ENCODE measurements around the gene MESP2.
"Not testable (repeated sequence)": the region's sequence is repeated elsewhere in the genome, so short reads cannot be mapped to it uniquely, and the experiment has no call there.

Gene MESP2

DNA sequence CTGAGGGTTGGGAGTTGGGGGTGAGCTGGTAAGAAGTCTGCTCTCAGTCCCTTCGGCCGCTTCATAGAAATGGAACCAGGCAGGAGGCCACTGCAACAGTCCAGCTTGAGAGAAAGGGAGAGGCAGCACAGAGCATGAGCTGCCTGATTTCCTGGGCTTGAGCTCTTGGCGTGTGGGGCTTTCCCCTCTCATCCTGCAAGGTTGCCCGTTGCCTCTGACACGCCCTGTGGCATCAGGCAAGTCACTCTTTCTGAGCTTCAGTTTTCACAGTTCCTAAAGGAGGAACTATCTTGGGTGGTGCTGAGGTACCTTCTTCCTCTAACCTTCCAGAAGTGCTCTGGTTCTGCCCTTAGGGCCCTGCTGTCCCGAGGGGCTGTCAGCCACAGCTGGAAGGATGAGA, 4.9 kb downstream of the MESP2 start:
- no peak for DNase-seq (ENCODE audit: low read depth)

- no peak for DNase-seq (ENCODE audit: low read depth)
These were observed 5.9 kb downstream of the MESP2 start for GRCh38 chr15:89781891-89782618.

- not testable (repeated sequence) for DNase-seq (ENCODE audit: low read depth)
These were observed 6.5 kb downstream of the MESP2 start for GRCh38 chr15:89782619-89782950.

GRCh38 chr15:89783111-89783860, 7.2 kb downstream of the MESP2 start:
- no peak for DNase-seq (ENCODE audit: low read depth)

GRCh38 chr15:89783861-89784685, 7.9 kb downstream of the MESP2 start:
- no peak for DNase-seq (ENCODE audit: low read depth)

DNA sequence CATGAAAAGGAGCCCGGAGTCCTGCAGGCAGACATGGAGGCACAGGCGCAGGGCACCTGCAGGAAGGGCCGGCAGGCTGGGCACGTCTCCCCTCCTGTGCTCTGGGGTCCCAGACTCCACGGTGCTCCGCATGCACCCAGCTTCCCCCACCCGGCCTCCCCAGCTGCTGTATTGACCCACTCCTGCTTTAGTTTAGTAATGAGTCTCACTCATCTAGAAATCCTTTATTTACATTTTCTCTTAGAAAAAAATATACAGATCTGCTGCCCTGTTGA, 8.5 kb downstream of the MESP2 start:
- DNase-seq (ENCODE audit: low read depth) = no peak

- no peak for DNase-seq (ENCODE audit: low read depth)
These were observed 9.1 kb downstream of the MESP2 start for GRCh38 chr15:89785064-89785773.

DNA sequence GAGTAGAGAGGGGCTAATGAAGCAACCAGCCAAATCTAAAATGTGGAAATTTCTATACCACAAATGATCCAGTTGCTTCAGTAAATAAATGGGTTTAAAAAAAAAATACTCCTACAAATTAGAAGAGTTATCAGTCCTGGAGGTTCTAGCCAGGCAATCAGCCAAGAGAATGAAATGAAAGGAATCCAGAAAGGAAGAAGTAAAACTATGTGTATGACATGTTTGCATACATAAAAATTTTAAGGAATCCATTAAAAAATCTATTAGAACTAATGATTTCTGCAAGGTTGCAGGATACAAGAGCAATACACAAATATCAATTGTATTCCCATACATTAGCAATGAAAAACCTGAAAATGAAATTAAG, 9.6 kb downstream of the MESP2 start:
- no peak for DNase-seq (ENCODE audit: low read depth)

DNA sequence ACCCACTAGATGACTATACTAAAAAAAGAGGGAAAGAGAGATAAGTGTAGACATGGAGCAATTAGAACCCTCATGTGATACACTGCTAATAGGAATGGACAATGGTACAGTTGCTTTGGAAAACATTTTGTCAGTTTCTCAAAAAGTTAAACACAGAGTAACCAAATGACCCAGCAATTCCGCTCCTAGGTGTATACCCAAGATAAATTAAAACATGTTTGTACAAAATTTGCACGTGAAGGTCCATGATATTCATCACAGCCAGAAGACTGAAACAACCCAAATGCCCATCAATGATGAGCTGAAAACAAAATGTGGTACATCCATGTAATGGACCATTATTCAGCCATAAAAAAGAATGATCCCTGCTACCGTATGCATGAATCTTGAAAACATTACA, 11.8 kb downstream of the MESP2 start:
- DNase-seq (ENCODE audit: low read depth) = no peak

DNA sequence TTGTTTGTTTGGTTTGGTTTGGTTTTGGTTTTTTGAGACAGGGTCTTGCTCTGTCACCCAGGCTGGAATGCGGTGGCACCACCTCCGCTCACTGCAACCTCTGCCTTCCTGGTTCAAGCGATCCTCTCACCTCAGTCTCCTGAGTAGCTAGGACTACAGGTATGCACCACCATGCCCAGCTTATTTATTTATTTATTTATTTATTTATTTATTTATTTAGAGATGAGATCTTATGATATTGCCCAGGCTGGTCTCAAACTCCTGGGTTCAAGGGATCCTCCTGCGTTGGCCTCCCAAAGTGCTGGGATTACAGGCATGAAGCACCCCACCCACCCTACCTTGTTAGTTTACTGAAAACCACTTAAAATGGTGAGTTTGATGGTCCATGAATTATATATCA, 12.5 kb downstream of the MESP2 start:
- not testable (repeated sequence) for DNase-seq (ENCODE audit: low read depth)

DNA sequence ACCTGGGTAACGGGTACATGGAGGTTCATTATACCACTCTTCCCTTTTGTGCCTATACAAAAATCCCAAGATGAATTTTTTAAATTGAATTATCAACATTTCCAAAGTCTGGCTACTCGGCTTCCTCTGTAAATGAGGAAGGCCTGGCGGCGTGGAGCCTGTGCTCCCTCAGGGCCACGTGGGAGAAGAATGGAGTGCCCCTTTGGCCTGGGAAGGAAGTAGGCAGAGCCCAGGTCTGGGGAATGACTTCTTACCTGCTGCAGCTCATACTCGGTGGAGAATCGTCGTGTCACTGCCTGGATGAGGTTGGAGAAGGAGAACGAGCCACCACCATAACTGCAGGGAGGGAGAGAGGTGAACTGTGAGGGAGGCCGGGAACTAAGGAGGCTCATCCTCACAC, 14.1 kb downstream of the MESP2 start:
- DNase-seq (ENCODE audit: low read depth) = no peak

DNA sequence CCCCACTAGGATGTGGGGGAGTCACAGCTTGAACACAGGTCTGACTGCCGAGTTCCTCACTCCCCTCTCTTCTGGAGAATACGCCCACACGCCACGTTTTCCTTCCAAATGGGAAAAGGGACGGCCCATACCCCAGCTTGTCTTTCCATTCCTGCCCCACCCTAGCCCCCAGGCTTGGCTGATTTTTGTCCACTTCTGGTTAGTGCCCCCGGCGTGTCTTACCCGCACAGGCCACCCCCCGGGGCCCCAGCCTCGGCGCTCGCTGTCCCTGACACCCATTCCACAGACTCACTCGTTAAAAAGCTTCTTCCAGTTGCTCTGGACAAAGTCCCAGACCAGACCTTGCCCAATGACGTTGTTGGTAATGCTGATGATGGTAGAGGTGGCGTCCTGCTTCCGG, 14.5 kb downstream of the MESP2 start:
- DNase-seq (ENCODE audit: low read depth) = no peak

DNA sequence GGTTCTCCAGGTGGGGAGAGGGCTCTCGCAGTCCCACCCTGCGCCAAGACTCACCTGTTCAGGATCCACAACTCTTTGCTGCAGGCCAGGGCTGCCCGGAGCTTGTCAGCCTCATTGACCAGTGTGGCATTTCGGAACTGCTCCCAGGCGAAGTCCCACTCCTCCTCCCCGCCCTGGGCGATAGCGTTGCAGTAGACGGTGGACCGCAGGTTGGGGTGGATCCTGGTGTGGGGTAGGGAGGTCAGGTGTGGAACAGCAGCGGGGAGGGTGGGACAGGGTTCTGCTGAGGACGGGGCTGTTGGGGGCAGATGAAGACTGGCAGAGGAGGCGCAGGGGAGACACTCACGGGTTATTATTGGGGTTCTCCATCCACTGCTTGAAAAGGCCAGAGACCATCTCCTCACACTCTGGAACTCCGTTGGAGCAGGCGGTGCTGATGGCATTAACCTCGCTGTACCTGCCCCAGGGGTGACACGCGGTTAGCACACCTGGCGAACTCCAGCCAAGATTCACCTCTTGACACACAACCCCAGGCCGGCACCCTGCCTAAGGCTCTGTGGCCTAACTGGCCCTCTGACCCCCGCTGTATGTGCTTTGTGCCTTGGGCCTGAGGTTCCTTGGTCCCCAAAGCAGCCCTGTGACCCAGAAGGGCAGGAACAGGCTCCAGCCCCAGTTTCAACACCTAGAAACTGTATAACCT, 16.1 kb downstream of the MESP2 start:
- DNase-seq (ENCODE audit: low read depth) = no peak

GRCh38 chr15:89794627-89795241, 18.6 kb downstream of the MESP2 start:
- DNase-seq (ENCODE audit: low read depth) = no peak

DNA sequence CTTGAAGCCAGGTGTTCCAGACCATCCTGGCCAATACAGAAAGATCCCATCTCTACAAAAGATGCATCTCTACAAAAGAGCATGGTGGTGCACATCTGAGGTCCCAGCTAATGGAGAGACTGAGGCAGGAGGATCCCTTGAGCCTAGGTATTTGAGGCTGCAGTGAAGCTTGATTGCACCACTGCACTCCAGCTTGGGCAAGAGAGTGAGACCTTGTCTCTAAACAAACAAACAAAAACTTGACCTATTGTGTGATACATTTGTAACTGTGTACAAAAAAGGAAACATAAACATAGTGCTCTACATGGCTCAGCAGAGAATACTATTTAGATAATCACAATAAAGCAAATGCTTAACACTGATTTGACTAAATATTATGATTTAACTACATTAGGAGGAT, 19.9 kb downstream of the MESP2 start:
- DNase-seq (ENCODE audit: low read depth) = no peak

GRCh38 chr15:89797678-89798201, 21.6 kb downstream of the MESP2 start:
- DNase-seq (ENCODE audit: low read depth) = no peak

- DNase-seq (ENCODE audit: low read depth) = no peak
These were observed 23.1 kb downstream of the MESP2 start for GRCh38 chr15:89799011-89799911.

GRCh38 chr15:89799918-89800498, 23.9 kb downstream of the MESP2 start:
- DNase-seq (ENCODE audit: low read depth) = no peak

DNA sequence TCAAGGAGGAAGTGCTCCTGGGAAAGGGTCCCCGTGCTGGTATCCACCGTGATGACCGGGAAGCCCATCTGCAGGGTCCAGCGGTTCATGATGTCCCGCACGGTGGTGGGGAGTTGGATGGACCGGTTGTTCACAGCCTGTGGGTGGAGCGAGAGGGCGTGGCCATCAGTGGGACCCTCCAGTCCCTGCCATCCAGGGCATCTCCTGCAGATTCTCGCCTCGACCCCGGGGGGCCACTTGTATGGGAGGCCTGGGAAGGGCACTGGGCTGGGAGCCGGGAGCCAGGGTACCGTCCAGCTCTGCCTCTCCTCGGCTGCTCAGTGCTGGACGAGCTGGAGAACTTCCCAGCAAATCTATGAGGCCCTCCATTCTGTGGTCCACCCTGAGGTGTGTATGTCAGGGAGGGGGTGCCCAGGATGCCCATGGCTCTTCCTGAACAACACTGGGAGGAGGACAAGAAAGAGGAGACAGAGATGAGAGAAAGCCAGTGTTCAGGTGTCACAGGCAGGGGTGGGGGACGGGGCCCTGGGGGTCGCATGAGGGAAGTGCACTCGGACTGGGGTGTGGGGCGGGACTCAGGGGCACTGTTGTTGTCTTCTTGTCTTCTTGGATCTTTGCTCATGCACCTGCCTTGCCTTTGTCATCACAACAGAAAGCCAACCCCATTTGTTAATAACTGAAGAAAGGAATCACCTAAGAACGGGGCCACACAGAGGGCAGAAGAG, 25.5 kb downstream of the MESP2 start:
- no peak for DNase-seq (ENCODE audit: low read depth)

Measured in activated T-cell treated with anti-CD3 and anti-CD28 coated beads for 1 hour (primary cell).